ENCODE measurements around the gene HIBCH.
"Not testable (repeated sequence)": the region's sequence is repeated elsewhere in the genome, so short reads cannot be mapped to it uniquely, and the experiment has no call there.

HIBCH gene

DNA sequence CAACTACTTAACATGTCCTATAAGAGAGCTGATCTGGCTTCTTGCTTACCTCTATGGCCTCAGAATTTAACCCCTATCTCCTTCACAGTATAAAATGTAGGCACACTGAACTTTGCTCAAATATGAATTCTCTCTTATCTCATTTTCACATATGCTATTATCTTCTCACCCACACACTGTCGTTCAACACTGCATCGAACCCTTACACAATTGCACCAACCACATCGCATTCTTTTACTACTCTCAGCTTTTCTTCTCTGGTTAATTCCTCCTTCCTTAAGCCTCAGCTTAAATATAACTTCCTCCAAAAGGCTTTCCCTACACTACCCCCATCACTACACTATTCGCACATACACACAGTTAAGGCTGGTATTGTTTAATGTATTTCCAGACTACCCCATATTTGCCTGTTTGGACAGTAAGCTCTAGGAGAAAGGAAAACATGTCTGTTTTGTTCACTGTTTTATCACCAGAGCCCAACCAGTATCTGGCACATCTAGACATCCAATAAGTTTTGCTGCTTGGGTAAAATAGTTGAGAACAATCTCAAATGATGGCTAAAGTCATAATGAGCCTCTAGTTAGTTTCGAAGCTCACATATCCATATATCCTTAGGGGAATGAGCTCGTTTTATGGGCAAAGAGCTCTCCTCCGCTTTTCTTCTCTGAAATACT, 47.7 kb downstream of the HIBCH start:
- in situ Hi-C loops (cut with HindIII; ENCODE audit: low pct_ligation_motif_present, low pct_unique_long_range_greater_than_20kb, low sequenced_read_pairs): no loop called here
- peak; percentile 2 for DNase-seq

DNA sequence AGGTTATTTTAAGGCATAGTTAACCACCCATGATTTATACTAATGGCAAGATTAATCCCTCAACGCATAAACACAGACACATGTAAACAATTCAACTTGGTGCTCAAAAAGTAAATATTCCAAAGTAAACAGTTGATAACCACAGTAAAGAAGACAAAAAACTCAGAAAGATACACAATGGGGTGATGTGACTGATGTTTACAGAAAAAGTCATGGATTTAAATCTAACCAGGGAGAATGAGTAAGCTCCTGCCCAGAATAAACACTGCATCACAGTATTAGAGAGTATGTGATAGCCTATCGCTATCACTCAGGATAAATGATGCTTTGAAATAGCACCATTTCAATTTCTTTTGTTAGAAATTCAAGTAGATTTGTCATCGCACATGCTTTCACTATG, 49.3 kb downstream of the HIBCH start:
- DNase-seq: no peak
- in situ Hi-C loops (cut with HindIII; ENCODE audit: low pct_ligation_motif_present, low pct_unique_long_range_greater_than_20kb, low sequenced_read_pairs): no loop called here

GRCh38 chr2:190269699-190270098, 49.9 kb downstream of the HIBCH start:
- in situ Hi-C loops (cut with HindIII; ENCODE audit: low pct_ligation_motif_present, low pct_unique_long_range_greater_than_20kb, low sequenced_read_pairs): not testable (repeated sequence)

DNA sequence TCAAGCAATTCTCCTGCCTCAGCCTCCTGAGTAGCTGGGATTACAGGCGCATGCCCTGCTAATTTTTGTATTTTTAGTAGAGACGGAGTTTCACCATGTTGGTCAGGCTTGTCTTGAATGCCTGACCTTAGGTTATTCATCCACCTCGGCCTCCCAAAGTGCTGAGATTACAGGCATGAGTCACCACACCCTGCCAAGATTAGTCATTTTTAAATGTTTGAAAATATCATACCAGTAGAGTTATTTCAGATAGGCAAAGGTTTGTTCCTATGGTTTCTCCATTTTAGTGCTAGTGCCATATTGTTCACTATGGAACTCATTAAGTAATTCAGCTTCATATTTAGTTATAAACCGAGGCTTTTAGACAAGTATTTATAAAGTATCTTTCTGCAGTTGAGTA, 52.3 kb downstream of the HIBCH start:
- DNase-seq: peak; percentile 78
- in situ Hi-C loops (cut with HindIII; ENCODE audit: low pct_ligation_motif_present, low pct_unique_long_range_greater_than_20kb, low sequenced_read_pairs): no loop called here

More at GRCh38 chr2:190269699-190270098, 49.9 kb downstream of the HIBCH start:
- not testable (repeated sequence) for DNase-seq

- no peak for DNase-seq
- in situ Hi-C loops (cut with HindIII; ENCODE audit: low pct_ligation_motif_present, low pct_unique_long_range_greater_than_20kb, low sequenced_read_pairs): no loop called here
Measured at GRCh38 chr2:190266314-190266713, 53.3 kb downstream of the HIBCH start.

- in situ Hi-C loops (cut with HindIII; ENCODE audit: low pct_ligation_motif_present, low pct_unique_long_range_greater_than_20kb, low sequenced_read_pairs): no loop called here
- no peak for DNase-seq
Measured at GRCh38 chr2:190261851-190262250, 57.8 kb downstream of the HIBCH start.

- DNase-seq: no peak
- in situ Hi-C loops (cut with HindIII; ENCODE audit: low pct_ligation_motif_present, low pct_unique_long_range_greater_than_20kb, low sequenced_read_pairs): no loop called here
Measured at GRCh38 chr2:190256087-190256486, 63.5 kb downstream of the HIBCH start.

DNA sequence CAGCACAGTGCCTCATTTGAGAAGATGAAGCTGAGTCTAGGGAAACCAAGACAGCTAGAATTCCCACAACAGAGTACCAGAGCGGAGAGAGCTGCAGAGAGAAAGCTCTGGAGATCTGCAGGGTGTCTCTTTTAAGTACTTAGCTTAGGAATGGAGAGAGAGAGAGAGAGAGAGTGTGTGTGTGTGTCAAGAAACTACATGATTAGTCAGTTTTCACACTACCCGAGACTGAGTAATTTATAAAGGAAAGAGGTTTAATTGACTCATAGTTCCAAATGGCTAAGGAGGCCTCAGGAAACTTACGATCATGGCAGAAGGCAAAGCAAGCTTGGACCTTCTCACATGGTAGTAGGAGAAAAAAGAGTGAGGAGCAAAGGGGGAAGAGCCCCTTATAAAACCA, 64.0 kb downstream of the HIBCH start:
- in situ Hi-C loops (cut with HindIII; ENCODE audit: low pct_ligation_motif_present, low pct_unique_long_range_greater_than_20kb, low sequenced_read_pairs): no loop called here

GRCh38 chr2:190254063-190254850, 65.4 kb downstream of the HIBCH start:
- in situ Hi-C loops (cut with HindIII; ENCODE audit: low pct_ligation_motif_present, low pct_unique_long_range_greater_than_20kb, low sequenced_read_pairs): no loop called here
- DNase-seq: no peak

More for the DNA sequence above, 64.0 kb downstream of the HIBCH start:
- no peak for DNase-seq

- DNase-seq: no peak
- in situ Hi-C loops (cut with HindIII; ENCODE audit: low pct_ligation_motif_present, low pct_unique_long_range_greater_than_20kb, low sequenced_read_pairs): no loop called here
Measured at GRCh38 chr2:190250421-190250820, 69.2 kb downstream of the HIBCH start.

DNA sequence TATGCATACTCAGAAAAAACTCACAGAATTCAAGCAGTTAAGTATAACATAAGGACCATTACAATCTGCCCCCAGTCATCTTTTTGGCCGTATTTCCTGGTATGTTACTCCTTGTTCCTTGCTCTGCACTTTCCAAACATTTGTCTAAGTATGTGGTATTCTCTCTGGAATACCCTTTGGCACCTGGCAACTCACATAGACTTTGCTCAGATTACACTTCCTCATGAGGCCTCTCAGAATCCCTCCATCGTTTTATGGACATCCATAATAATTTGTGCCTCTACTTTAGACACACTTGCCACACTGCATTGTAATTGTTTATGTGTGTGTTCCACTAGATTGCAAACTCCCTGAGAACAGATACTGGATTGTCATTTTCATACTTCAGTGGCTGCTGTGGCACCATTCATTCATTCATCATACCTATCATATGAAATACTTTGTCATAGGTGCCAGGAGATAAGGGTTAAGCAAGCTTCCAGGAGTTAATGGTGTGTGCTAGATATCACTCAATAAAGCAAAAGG, 84.0 kb downstream of the HIBCH start:
- in situ Hi-C loops (cut with HindIII; ENCODE audit: low pct_ligation_motif_present, low pct_unique_long_range_greater_than_20kb, low sequenced_read_pairs): no loop called here
- DNase-seq: no peak

- in situ Hi-C loops (cut with HindIII; ENCODE audit: low pct_ligation_motif_present, low pct_unique_long_range_greater_than_20kb, low sequenced_read_pairs): no loop called here
- DNase-seq: no peak
Measured at GRCh38 chr2:190235101-190235500, 84.5 kb downstream of the HIBCH start.

GRCh38 chr2:190223989-190224388, 95.6 kb downstream of the HIBCH start:
- DNase-seq; in situ Hi-C loops (cut with HindIII; ENCODE audit: low pct_ligation_motif_present, low pct_unique_long_range_greater_than_20kb, low sequenced_read_pairs): not testable (repeated sequence)

GRCh38 chr2:190222745-190223144, 96.9 kb downstream of the HIBCH start:
- in situ Hi-C loops (cut with HindIII; ENCODE audit: low pct_ligation_motif_present, low pct_unique_long_range_greater_than_20kb, low sequenced_read_pairs); DNase-seq: not testable (repeated sequence)

GRCh38 chr2:190221429-190221828, 98.2 kb downstream of the HIBCH start:
- in situ Hi-C loops (cut with HindIII; ENCODE audit: low pct_ligation_motif_present, low pct_unique_long_range_greater_than_20kb, low sequenced_read_pairs): no loop called here

DNA sequence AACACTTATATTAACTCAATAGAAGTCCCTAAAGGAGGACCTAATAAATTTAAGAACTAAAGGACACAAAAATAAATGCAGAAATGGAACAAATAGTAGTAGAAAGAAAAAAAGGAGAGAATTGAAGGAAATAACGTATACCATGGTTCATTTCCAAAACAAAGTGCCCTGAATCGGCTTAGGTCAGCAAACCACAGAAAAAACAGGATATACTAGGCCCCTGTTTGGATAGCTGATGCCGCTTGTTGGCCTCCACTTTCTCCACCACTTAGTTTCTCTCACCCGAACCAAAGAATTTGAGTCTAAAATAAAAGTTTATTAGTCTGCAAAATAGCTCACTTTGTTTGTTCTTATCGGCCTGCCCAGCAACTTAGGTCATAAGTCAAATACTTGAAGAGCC, 100.4 kb downstream of the HIBCH start:
- in situ Hi-C loops (cut with HindIII; ENCODE audit: low pct_ligation_motif_present, low pct_unique_long_range_greater_than_20kb, low sequenced_read_pairs): no loop called here
- DNase-seq: no peak

More at GRCh38 chr2:190221429-190221828, 98.2 kb downstream of the HIBCH start:
- no peak for DNase-seq

- in situ Hi-C loops (cut with HindIII; ENCODE audit: low pct_ligation_motif_present, low pct_unique_long_range_greater_than_20kb, low sequenced_read_pairs): no loop called here
- DNase-seq: no peak
Measured at GRCh38 chr2:190217616-190218015, 102.0 kb downstream of the HIBCH start.

GRCh38 chr2:190216829-190217228, 102.8 kb downstream of the HIBCH start:
- peak; percentile 12 for DNase-seq
- in situ Hi-C loops (cut with HindIII; ENCODE audit: low pct_ligation_motif_present, low pct_unique_long_range_greater_than_20kb, low sequenced_read_pairs): no loop called here

- in situ Hi-C loops (cut with HindIII; ENCODE audit: low pct_ligation_motif_present, low pct_unique_long_range_greater_than_20kb, low sequenced_read_pairs): no loop called here
- DNase-seq: no peak
Measured at GRCh38 chr2:190215620-190216019, 104.0 kb downstream of the HIBCH start.
